HG03108 (cell line): ENCODE results near the gene BTBD17.
"Not testable (repeated sequence)": the region's sequence is repeated elsewhere in the genome, so short reads cannot be mapped to it uniquely, and the experiment has no call there.

Experiments
- ATAC-seq: cut with Tn5 transposase; IDR thresholded peaks from one replicate; pipeline ENCODE4 v1.9.1; 2021; ENCODE audit warnings: moderate library complexity; ENCODE audit not compliant: unreplicated experiment

The BTBD17 gene, protein sequence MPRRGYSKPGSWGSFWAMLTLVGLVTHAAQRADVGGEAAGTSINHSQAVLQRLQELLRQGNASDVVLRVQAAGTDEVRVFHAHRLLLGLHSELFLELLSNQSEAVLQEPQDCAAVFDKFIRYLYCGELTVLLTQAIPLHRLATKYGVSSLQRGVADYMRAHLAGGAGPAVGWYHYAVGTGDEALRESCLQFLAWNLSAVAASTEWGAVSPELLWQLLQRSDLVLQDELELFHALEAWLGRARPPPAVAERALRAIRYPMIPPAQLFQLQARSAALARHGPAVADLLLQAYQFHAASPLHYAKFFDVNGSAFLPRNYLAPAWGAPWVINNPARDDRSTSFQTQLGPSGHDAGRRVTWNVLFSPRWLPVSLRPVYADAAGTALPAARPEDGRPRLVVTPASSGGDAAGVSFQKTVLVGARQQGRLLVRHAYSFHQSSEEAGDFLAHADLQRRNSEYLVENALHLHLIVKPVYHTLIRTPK

DNA sequence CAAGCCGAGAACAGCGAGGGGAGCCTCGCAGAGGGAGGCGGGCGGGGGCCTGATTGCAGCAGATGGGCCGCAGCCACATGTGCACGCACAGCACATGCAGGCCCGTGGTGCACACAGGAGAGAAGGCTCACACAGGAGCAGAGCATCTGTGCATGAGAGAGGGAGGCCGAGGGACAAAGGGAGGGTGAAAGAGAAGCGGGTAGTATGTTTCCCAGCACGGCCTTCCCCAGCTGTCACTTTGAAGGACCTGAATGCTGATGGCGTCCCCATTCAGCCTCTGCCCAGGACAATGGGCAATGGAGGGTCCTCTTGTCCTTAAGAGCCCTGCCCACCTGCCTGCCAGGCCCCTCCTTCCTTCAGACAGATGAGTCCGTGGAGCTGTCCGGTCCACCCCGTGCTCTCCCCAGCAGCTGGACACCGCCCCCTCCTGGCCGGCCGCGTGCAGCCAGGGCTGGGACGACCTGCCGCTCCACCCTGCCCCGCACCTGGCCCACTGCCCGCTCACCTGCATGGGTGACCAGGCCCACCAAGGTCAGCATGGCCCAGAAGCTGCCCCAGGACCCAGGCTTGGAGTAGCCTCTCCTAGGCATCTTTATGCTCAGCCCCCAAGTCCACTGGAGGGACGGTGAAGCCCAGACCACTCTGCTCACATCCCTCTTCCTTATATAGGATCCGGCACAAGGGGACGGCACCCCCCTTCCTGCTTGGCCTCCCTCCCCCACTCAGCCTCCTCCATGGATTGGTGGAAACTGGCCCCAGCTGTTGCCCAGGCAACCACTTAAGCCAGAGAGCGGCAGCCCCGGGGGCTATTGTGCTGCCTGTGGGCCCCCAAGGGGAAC lies at the start of gene BTBD17:
Gene BTBD17 (minus strand): TSS at position 639 of the 839 bp plus-strand sequence. CDS start 49 bp downstream, at position 590.
- no peak for ATAC-seq

DNA sequence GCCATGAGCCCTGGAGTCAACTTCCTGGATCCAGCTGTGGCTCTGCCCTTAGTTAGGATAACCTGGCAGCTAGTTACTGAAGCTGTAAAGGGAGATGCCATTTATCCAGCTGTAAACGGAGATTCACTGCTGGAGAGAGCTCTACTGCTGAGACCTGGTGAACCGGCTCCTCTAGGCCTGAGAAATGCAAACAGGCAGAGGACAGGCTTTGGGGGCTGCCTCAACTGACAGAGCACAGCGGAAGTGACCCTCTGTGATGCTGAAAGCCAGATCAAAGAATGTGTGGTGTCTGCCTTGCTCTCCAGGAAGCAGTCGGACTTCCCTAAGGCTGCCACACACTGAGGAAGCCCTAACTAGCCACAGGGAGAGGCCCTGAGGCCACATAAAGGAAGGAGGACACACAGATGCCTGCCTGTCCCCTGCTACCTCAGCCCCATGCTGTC lies 48.4 kb upstream of the BTBD17 start:
- ATAC-seq: no peak

DNA sequence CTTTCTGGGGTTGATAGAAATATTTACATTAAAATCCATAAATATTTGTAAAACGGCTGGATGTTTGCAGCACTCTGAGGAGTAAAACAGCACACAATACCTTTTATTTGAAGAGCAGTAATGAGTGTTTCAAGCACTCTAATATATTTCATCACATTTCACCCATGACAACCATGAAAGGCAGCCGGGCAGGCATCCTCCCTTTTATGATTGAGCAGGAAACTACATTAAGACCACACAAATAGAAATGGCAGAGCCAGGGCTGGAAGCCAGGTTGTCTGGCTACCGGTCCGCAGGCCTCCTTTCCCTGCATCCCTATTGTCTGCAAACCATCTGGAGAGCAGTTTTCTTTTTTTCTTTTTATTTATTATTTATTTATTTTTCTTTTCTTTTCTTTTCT lies 47.1 kb upstream of the BTBD17 start:
- no peak for ATAC-seq

GRCh38 chr17:74408262-74408661 lies 46.6 kb upstream of the BTBD17 start:
- no peak for ATAC-seq

DNA sequence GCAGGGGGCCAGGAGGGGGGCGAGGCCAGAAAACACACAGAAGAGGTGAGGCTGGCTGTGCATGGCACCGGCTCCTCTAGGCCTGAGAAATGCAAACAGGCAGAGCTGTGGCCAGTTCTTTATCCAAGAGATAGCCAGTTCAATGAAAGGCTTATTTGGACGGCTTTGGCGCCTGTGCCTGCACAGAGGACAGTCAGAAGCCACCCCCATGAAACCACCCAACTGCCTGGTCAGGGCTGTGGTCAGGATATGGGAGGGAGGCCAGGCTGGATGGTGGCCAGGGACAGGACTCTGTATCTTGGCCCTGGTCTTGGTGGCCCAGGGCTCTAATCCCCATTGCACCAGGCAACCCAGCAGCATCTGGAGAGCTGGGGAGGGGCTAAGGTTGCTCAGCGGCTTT lies 45.7 kb upstream of the BTBD17 start:
- no peak for ATAC-seq

DNA sequence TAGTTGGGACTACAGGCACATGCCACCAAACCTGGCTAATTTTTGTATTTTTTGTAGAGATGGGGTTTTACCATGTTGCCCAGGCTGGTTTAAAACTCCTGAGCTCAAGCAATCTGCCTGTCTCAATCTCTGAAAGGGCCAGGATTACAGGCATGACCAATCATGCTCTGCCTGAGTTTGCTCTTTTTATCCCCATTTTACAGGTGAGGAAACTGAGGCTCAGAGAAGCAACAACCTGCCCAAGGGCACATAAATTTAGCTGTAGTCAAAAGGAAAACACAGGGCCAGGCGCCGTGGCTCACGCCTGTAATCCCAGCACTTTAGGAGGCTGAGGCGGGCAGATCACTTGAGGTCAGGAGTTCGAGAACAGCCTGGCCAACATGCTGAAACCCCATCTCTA lies 43.6 kb upstream of the BTBD17 start:
- ATAC-seq: not testable (repeated sequence)

GRCh38 chr17:74404789-74405188 lies 43.1 kb upstream of the BTBD17 start:
- no peak for ATAC-seq

GRCh38 chr17:74404218-74404617 lies 42.5 kb upstream of the BTBD17 start:
- ATAC-seq: no peak

GRCh38 chr17:74403512-74404137 lies 42.0 kb upstream of the BTBD17 start:
- no peak for ATAC-seq

DNA sequence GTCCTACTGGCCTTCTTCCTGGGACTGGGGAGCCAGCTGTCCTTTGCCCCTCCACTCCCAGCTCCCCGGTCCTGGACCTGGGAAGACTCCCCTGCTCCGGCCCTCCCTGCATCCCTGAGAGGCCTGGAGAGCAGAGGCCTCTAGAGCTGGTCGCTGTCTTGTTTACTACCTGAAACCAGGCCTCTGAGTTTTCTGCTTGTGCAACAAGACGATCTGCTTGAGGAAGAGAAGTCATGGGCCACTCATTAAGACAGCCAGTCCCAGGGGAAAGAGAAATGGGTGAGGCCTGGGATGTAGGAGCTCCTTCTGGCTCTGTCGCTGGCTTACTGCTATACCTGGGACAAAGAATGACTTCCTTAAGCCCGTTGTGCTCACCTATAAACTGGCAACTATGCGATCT lies 40.4 kb upstream of the BTBD17 start:
- no peak for ATAC-seq

DNA sequence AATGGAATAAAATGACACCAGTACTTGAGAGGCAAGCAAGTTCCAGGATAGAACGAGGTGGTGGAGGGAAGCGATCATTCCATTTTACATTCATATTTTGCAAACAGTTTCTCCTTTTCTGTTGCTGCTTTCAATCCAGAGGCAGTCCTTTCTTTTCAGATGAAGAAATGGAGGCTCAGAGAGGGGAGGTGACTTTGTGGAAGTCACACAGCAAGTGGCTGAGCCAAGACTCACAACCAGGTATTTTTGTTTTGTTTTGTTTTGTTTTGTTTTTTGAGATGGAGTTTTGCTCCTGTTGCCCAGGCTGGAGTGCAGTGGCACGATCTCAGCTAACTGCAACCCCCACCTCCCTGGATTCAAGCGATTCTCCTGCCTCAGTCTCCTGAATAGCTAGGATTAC lies 34.9 kb upstream of the BTBD17 start:
- ATAC-seq: no peak

DNA sequence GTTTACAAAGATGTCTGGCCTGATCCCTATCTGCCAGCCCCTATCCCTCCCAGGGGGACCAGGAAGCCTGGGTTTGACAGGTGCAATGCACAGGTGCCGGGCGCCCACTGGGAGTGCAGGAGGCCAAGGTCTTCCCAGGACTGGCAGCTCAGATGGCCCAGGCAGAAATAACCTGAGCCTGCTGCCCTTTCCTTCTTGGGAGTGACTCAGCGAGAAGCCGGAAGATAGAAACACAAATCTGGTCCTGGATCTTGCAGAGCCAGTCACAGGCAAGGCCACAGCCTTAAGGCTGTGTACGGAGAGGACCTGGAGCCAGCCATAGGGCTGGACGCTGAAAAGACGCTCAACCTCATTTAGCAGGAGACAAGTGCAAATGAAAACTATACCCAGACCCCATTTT lies 33.3 kb upstream of the BTBD17 start:
- no peak for ATAC-seq

DNA sequence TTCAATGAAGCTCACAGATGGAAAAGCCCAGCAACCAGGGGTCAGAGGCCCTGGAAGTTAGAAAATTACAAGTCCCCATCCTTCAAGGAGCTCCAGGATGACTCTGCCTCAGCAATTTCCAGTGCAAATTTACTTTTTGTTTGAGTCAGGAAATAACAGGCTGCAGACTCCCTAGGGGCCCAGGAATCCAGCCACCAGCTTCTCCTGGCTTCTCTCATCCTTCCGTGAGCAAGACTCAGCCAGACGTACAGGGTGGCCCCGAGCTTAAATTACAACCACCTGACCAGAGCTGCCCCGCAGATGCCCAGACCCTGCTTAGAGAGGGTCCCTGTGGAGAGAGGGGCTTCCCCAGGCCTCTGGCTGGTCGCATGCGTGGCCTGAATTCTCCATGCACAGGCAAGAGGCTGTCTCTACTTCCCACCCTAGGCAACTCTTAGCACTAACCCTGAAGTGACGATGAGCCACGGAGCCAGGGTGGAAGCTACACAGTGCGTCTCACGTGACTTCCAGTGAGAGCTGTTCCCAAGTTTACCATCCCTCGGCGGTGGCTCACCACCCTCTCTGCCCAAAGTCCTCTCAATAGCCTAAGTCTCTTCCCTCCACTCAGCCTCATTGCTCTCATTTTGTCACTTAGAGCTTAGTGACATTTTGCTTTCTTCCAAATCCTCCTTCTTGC lies 32.7 kb upstream of the BTBD17 start:
- no peak for ATAC-seq

DNA sequence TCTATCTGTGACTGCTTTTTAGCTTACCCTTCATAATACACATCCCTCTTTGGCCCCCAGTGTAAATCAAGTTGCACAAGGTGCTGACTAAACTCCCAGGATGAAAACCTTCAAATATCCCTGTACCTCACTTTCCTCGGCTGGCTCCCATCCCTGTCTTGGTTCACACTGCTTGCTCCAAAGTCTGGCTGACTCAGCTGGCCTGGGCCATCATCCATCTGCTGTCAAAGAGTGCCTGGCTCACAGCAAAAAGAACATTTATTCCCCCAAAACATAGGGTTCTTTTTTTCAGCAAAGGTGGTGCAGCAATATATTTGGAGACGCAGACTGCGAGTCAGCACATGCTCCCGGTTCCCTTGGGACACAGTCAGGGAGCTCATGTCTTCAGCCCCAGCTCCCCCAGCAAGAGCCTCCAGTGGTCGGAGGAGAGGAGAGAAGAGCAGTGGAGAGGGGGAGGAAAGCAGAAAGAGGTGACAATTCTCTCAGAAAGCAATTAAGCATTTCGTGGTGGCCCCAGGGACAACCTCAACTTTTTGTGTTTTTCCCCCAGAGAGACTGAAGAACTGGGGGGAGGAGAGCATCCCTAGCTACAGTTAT lies 31.8 kb upstream of the BTBD17 start:
- no peak for ATAC-seq

- no peak for ATAC-seq
Observed at GRCh38 chr17:74392848-74393247, 31.2 kb upstream of the BTBD17 start.

DNA sequence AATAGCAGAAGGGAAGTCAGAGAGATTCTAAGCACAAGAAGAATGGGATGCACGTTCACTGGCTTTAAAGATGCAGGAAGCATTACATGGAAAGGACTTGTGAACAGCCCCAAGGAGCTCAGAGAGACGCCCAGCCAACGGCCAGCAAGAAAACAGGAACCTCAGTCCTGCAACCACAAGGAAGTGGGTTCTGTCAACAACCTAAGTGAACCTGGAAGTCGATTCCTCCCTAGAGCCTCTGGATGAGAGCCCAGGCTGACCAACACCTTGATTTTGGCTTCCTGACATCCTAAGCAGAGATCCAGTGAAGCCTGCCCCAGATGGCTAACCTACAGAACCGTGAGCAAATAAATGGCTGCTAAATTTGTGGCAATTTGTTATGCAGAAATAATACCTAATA lies 30.1 kb upstream of the BTBD17 start:
- no peak for ATAC-seq

DNA sequence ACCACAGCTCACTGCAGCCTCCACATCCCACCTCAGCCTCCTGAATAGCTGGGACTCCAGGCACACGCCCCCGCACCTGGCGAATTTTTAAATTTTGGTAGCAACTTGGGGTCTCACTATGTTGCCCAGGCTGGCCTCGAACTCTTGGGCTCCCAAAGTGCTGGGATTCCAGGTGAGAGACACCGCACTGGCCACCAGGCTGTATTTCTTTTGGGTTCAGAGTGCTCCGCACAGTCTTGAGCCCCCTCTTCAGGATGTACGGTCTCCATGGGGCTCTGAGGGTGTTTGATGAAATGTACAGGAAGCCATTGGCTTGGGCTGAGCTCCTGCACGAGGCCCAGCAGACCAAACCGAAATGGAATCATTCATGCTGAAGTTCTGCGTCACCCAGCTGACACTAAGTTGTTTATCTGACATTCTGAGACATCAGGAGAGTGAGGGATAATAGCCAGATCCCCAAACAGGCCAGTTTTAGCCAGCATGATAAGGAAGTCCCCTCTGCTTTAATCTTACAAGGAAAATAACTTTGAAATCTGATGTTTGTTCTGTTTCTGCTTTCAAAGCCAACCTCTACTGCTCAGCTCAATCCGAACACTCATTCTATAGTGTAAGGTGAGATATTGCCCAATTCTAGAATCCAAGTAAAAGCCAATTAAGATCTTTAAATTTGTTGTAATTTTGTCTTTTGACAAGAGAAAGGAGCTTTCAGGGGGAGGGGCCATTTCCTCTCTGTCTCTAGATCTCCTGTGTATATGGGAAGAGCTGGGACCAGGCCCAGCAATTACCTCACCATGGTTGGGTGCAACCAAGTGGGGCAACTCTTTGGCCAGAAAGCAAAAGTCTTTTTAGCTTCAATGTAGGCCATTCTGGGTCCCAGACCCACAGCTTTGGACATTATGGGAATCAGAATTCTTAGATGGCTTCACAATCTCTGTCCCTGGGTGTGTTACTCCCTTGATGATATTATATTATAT lies 29.3 kb upstream of the BTBD17 start:
- no peak for ATAC-seq

- no peak for ATAC-seq
Observed at GRCh38 chr17:74389937-74390679, 28.4 kb upstream of the BTBD17 start.
